GM18868 (cell line): ENCODE measurements around the gene SLC5A2.
"Not testable (repeated sequence)": the region's sequence is repeated elsewhere in the genome, so short reads cannot be mapped to it uniquely, and the experiment has no call there.

Source experiments
- ATAC-seq: cut with Tn5 transposase; IDR thresholded peaks from one replicate; pipeline ENCODE4 v1.9.1; 2021; ENCODE audit warnings: mild to moderate bottlenecking, moderate library complexity; ENCODE audit not compliant: unreplicated experiment

Gene SLC5A2

DNA sequence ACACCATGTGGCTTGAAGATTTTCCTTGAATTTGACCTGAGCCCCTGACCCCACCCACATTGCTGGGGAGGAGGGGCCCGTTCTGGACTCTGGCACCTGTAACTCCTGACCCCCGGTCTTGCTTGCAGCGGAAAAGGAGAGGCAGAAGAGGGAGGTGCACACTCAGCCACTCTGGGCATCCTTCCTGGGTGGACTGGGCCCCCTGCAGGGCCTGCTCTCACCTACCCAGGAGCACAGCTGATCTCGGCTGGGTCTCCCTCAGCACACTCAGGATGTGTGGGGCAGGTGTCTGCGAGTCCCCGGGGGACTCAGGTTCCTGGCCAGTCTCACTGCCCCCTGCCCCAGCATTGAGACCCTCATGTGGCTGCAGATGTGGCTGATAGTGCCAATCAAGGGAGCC, 40.8 kb downstream of the SLC5A2 start:
- ATAC-seq, result not testable (repeated sequence)

GRCh38 chr16:31525113-31525512, 42.2 kb downstream of the SLC5A2 start:
- ATAC-seq, result no peak

- ATAC-seq, result no peak
These were observed 44.9 kb downstream of the SLC5A2 start, which contains the start of gene AHSP for GRCh38 chr16:31527734-31528274. TSS of gene AHSP (plus strand) at chr16:31527900. CDS start at chr16:31528140, 240 bp downstream.

GRCh38 chr16:31528523-31529107, 45.7 kb downstream of the SLC5A2 start:
- ATAC-seq, result no peak

DNA sequence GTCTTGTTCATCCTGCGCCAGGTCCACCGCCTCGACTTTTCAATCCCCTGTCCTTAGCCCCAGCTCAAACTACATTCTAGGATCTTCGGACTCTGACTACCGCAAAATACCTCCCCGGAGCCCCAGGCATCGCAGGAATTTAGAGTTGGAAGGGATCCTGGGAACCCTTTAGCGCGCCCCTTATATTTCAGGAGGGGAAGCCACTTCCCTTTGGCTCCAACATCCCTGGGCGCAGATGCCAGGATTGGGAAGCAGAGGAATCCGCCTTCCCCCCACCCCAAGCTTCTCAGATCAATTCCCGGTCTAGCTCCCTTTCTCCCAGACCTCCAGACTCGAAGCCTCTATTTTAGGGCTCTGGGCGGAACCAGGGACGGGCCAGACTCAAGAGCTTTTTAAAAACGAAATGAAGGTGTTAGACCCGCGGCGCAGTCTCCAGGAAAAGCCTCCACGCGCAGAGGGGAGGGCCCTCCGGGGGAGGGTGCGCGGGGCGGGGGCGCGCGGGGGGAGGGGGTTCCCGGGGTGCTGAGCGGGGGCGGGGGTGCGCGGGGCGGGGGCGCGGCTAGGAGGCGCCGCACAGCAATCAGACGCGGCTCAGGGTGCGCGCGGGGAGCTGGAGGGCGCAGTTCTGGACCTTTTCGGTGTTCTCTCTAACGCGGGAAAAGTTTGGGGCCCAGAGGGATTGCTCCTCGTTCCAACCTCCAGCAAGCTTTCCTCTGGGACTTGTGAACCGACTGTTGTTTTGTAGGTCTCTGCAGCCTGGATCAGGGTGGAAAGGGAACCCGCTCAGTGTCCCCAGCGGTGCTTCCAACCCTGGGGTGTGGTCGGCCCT, 46.4 kb downstream of the SLC5A2 start:
- ATAC-seq, result no peak

GRCh38 chr16:31529937-31530312, 47.0 kb downstream of the SLC5A2 start:
- ATAC-seq, result no peak

DNA sequence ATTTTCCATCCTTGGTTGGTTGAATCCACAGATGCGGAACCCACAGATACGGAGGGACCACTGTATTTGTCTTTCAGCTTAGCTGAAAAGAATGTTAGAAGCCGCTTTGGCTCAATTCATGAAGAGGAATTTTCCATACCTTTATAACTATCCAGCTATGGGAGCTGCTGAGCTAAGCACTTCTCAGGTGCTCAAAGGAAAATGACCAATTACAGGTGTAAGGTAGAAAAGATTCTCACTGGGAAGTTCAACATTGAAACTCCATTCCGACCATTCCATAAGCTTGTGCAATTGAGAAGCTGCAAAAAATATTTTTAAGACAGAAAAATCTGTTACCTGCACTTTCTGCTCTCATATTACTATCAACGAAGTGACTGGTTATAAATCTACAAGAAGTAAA, 47.5 kb downstream of the SLC5A2 start:
- ATAC-seq, result no peak

GRCh38 chr16:31531096-31531495, 48.2 kb downstream of the SLC5A2 start:
- ATAC-seq, result no peak

GRCh38 chr16:31532120-31532519, 49.2 kb downstream of the SLC5A2 start:
- ATAC-seq, result no peak

DNA sequence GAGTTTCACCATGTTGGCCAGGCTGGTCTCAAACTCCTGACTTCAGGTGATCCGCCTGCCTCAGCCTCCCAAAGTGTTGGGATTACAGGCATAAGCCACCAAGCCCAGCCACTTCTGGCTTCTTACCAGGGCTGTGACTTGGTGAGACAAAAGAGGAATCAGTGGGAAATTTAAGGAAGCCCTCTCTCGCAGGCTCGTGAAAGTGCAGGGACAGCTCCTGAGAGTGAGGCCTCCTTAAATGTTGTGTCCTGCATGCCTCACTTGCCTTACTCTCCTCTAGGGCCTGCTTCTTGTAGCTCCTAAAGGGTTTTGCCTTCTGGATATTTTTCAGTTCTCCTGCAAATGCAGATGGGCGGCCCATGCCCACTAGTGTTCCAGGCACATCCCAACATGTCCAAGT, 50.0 kb downstream of the SLC5A2 start:
- no peak for ATAC-seq

DNA sequence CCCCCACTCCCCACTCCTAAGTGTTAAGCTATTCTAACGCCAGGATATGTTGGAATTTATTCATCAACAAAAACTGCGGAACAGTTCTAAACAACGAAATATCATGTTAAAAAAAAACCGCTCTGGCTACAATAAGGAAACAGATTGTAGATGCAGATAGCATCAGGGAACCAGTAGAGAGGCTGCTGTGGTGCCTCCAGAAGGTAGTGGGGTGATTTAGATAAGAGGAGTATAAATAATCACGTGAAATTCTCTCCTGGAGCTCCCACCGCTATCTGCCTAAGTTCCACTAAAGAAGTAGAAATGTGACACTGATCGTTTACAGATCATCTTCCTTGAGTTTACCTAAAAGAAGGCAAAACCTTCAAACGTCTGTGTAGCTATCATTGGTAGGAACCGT, 52.8 kb downstream of the SLC5A2 start:
- no peak for ATAC-seq

- ATAC-seq, result no peak
These were observed 54.0 kb downstream of the SLC5A2 start for GRCh38 chr16:31536804-31537361.

- no peak for ATAC-seq
These were observed 54.7 kb downstream of the SLC5A2 start for GRCh38 chr16:31537362-31538242.

- not testable (repeated sequence) for ATAC-seq
These were observed 55.3 kb downstream of the SLC5A2 start for GRCh38 chr16:31538243-31538598.

DNA sequence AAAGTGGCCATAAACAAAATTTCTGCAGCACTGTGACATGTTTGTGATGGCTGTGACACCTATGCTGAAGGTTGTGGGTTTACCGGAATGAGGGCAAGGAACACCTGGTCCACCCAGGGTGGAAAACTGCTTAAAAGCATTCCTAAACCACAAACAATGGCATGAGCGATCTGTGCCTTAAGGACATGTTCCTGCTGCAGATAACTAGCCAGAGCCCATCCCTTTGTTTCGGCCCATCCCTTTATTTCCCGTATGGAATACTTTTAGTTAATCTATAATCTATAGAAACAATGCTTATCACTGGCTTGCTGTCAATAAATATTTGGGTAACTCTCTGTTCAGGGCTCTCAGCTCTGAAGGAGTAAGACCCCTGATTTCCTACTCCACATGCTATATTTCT, 56.8 kb downstream of the SLC5A2 start:
- not testable (repeated sequence) for ATAC-seq
